B cell (primary cell): ENCODE results near the gene PLD5. TPM values are rescaled to one million over a fixed set of nuclear protein-coding genes. Genes with fewer than 3 reads are reported as not detected.

Source experiments
- ATAC-seq: fragments of 200-7000 bp; cut with Tn5 transposase; one replicate; pipeline ENCODE4 v1.10.0; 2021; ENCODE audit warnings: low read depth, mild to moderate bottlenecking, moderate number of reproducible peaks, moderate library complexity
- CTCF ChIA-PET: fragments of 350-600 bp; sonication (Branson Sonifier 250); formaldehyde crosslinking; loops from one replicate; lab custom pipeline; 2021; ENCODE audit warnings: antibody characterized with exemption, inconsistent platforms; lab: Charles Lee
- POLR2A ChIA-PET: fragments of 350-600 bp; sonication (Branson Sonifier 250); formaldehyde crosslinking; loops from one replicate; lab custom pipeline; 2021; ENCODE audit warnings: antibody characterized with exemption; lab: Charles Lee
- DNase-seq: peaks from one replicate; pipeline ENCODE4 v3.0.0; 2013
- H2AFZ ChIP-seq: 2 replicates; pipeline ENCODE4 v1.6.1; 2012; ENCODE audit warnings: mild to moderate bottlenecking, low read depth, low read length; ENCODE audit not compliant: insufficient read depth, poor library complexity, severe bottlenecking
- H3K27ac ChIP-seq, 2 donors: 1 replicate in 1 of 2; 2 replicates in 1 of 2; pipeline ENCODE4 v1.5.1; 2012 to 2013; ENCODE audit warnings: low read length in 2 of 2, mild to moderate bottlenecking in 2 of 2, moderate library complexity in 1 of 2
- H3K27me3 ChIP-seq, 4 experiments: fragments of 200-600 bp in 1 of 4; sonication (generic) in 1 of 4; replicated peaks in 1 of 4; 1 replicate in 2 of 4; 2 replicates in 2 of 4; pipeline versions ENCODE4 v1.6.1 to v1.7.0; 2013 to 2016; ENCODE audit warnings: low read length in 3 of 4, mild to moderate bottlenecking in 2 of 4, mixed read lengths in 1 of 4, moderate library complexity in 1 of 4; ENCODE audit not compliant: insufficient read depth in 4 of 4, control insufficient read depth in 3 of 4; ENCODE audit errors: control extremely low read depth in 1 of 4
- H3K36me3 ChIP-seq, 2 experiments: replicated peaks in 1 of 2; 1 replicate in 1 of 2; 2 replicates in 1 of 2; pipeline versions ENCODE4 v1.6.1 to v1.7.1; 2013; ENCODE audit warnings: low read length in 1 of 2; ENCODE audit not compliant: insufficient read depth in 2 of 2, control insufficient read depth in 1 of 2; ENCODE audit errors: control extremely low read depth in 1 of 2, extremely low read depth in 1 of 2
- H3K4me1 ChIP-seq, 2 donors: fragments of 200-600 bp in 1 of 2; sonication (generic) in 1 of 2; 1 replicate in 1 of 2; 2 replicates in 1 of 2; pipeline versions ENCODE4 v1.5.1 to v1.6.1; 2013 to 2017; ENCODE audit warnings: low read length in 2 of 2; ENCODE audit not compliant: control insufficient read depth in 2 of 2, insufficient read depth in 2 of 2
- H3K4me2 ChIP-seq: replicated peaks from 2 replicates; pipeline ENCODE3; 2012; ENCODE audit warnings: mild to moderate bottlenecking, low read depth, low read length; ENCODE audit not compliant: poor library complexity, severe bottlenecking
- H3K4me3 ChIP-seq, 5 experiments: fragments of 200-600 bp in 1 of 5; sonication (generic) in 1 of 5; 1 replicate in 3 of 5; 2 replicates in 2 of 5; pipeline versions ENCODE4 v1.5.1 to v1.7.0; 2011 to 2016; ENCODE audit warnings: low read length in 4 of 5, mild to moderate bottlenecking in 4 of 5, low read depth in 2 of 5, control low read depth in 1 of 5, moderate library complexity in 1 of 5; ENCODE audit not compliant: insufficient read depth in 1 of 5; ENCODE audit errors: control extremely low read depth in 1 of 5, extremely low read depth in 1 of 5
- H3K79me2 ChIP-seq: fragments of 200-600 bp; sonication (generic); one replicate; pipeline ENCODE4 v1.6.0; 2016; ENCODE audit warnings: low read length; ENCODE audit not compliant: control insufficient read depth, insufficient read depth
- H3K9ac ChIP-seq: fragments of 200-600 bp; sonication (generic); 2 replicates; pipeline ENCODE4 v1.6.1; 2017; ENCODE audit warnings: mild to moderate bottlenecking, low read length, moderate library complexity
- H3K9me3 ChIP-seq, 3 donors: one replicate each; pipeline versions ENCODE4 v1.6.1 to v1.7.1; 2013; ENCODE audit warnings: low read length in 2 of 3; ENCODE audit not compliant: control insufficient read depth in 2 of 3, insufficient read depth in 1 of 3; ENCODE audit errors: control extremely low read depth in 1 of 3
- H4K20me1 ChIP-seq: 2 replicates; pipeline ENCODE4 v1.6.0; 2012; ENCODE audit warnings: mild to moderate bottlenecking, low read length; ENCODE audit not compliant: insufficient read depth, control insufficient read depth, poor library complexity, severe bottlenecking
- H3K27ac Mint-ChIP-seq: one replicate; pipeline ENCODE4 v1.8.0; 2021; ENCODE audit warnings: mixed read lengths
- H3K27me3 Mint-ChIP-seq: one replicate; pipeline ENCODE4 v1.8.0; 2021; ENCODE audit warnings: mixed read lengths
- H3K4me1 Mint-ChIP-seq: one replicate; pipeline ENCODE4 v1.8.0; 2021; ENCODE audit warnings: mixed read lengths
- H3K4me3 Mint-ChIP-seq: one replicate; pipeline ENCODE4 v1.8.0; 2021; ENCODE audit warnings: mixed read lengths
- H3K9me3 Mint-ChIP-seq: one replicate; pipeline ENCODE4 v1.8.0; 2022; ENCODE audit warnings: mixed read lengths; ENCODE audit not compliant: insufficient read depth
- CTCF ChIP-seq: fragments of 200-600 bp; IDR thresholded peaks from one replicate; pipeline ENCODE4 v1.8.0; 2022; ENCODE audit warnings: antibody characterized with exemption, mild to moderate bottlenecking
- EZH2 ChIP-seq: IDR thresholded peaks from 2 replicates; pipeline ENCODE4 v1.6.1; 2012; ENCODE audit warnings: borderline replicate concordance, low read depth, mild to moderate bottlenecking, moderate library complexity, low read length; ENCODE audit not compliant: insufficient read depth, poor library complexity, severe bottlenecking
- WGBS: methylation state at CpG from one replicate; pipeline ENCODE4 v1.1.5; 2013; ENCODE audit warnings: missing lambda C conversion rate; ENCODE audit not compliant: insufficient coverage; 5-methylcytosine and 5-hydroxymethylcytosine counted together
- intact Hi-C: fragments of 100-400 bp; cut with micrococcal nuclease; formaldehyde crosslinking; loops from one replicate; pipeline ENCODE4 v1.10.0; 2022
- polyA plus RNA-seq: library from polyadenylated mRNA; depleted of rRNA; stranded (reverse); fragments of >200 nt; gene quantifications from 2 replicates; pipeline ENCODE4 v1.2.3, GENCODE V29; 2012
- total RNA-seq, 2 donors: library from RNA; stranded (reverse); fragments of 120-200 nt in 1 of 2; gene quantifications; 1 replicate in 1 of 2; 2 replicates in 1 of 2; pipeline versions ENCODE4 v1.2.3 to v1.2.4, GENCODE V29; 2013 to 2022

Gene PLD5
- total and polyA plus RNA-seq, 2 donors (not counting 1 experiment from before 2014, with no cell fraction given): 0.37 to 1.9 TPM

GRCh38 chr1:242196914-242197313 lies 327.6 kb downstream of the PLD5 start:
- Histone ChIP-seq H2AFZ (no peak overlapping the region), H3K36me3 (no peaks in the 10 kb centered on the region), H4K20me1 (no peaks in the 10 kb centered on the region), H3K27ac (no peak overlapping the region), H3K9me3 (no peaks in the 10 kb centered on the region), H3K4me3 (no peak overlapping the region), H3K4me1 (no peaks in the 10 kb centered on the region), H3K4me2 (no peak overlapping the region), H3K79me2 (no peaks in the 10 kb centered on the region), H3K9ac (no peak overlapping the region), H3K27me3 (no peaks in the 10 kb centered on the region)
- Mint-ChIP-seq H3K27ac (no peak overlapping the region), H3K4me3 (no peak overlapping the region), H3K27me3 (no peaks in the 10 kb centered on the region), H3K9me3 (no peaks in the 10 kb centered on the region), H3K4me1 (no peaks in the 10 kb centered on the region)
- CTCF ChIA-PET: no interaction called here
- no peak for TF ChIP-seq EZH2
- TF ChIP-seq CTCF: no peak
- no peak for ATAC-seq
- intact Hi-C loops: no loop called here
- 87% methylated on average over 5 of the region's 5 CpGs for WGBS
- no peak for DNase-seq
- POLR2A ChIA-PET: no interaction called here

- Mint-ChIP-seq H3K4me3 (no peak overlapping the region), H3K4me1 (no peaks in the 10 kb centered on the region), H3K27ac (no peak overlapping the region), H3K27me3 (no peaks in the 10 kb centered on the region), H3K9me3 (no peaks in the 10 kb centered on the region)
- CTCF ChIA-PET: no interaction called here
- intact Hi-C loops: no loop called here
- Histone ChIP-seq H3K4me1 (no peaks in the 10 kb centered on the region), H4K20me1 (no peaks in the 10 kb centered on the region), H3K79me2 (no peaks in the 10 kb centered on the region), H2AFZ (no peak overlapping the region), H3K27me3 (no peaks in the 10 kb centered on the region), H3K9ac (no peak overlapping the region), H3K4me3 (no peak overlapping the region), H3K36me3 (no peaks in the 10 kb centered on the region), H3K4me2 (no peak overlapping the region), H3K27ac (no peak overlapping the region), H3K9me3 (no peaks in the 10 kb centered on the region)
- TF ChIP-seq EZH2 (no peak), CTCF (no peak)
- WGBS: no CpG with 5 or more reads among the region's 7 CpGs
- DNase-seq (no peak), ATAC-seq (no peak)
- POLR2A ChIA-PET: no interaction called here
These were observed 328.4 kb downstream of the PLD5 start for GRCh38 chr1:242196101-242196500.
